ENCODE data around the gene ELAC2.

The ELAC2 gene

DNA sequence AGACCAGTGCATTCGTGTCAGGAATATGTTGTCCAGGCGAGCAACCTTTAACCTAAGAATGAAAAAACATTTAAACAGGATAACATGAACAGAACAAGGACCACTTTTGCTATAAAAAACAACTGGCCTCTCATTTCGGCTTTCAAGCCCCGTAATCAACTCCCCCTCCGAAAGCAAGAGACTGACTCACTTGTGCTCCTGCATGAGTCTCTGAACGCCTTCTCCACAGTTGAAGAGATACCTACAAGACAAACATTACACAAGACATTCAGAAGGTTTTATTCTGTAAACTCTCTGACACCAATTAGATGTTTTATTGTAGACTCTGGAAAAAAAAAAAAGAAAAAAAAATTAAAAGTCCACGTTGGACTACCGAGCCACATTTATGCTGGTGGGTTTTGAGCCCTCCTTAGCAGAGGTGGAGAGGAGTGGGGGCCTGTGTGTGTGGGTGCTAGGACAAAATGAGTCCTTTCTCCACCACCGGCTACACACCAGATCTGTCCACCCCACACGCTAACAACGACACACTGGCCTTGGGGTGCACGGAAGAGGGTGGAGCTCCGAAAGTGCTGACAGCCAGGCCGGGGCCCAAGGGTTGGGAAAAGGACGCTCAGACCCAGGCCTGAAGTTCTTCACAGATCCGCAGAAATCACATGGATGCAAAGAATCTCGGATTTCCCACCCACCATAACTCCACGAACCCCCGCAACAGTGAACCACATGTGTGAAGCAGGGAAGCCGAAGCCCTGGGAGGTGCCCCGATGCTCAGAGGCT, 759 bp downstream of the ELAC2 start:
- no peak for DNase-seq

DNA sequence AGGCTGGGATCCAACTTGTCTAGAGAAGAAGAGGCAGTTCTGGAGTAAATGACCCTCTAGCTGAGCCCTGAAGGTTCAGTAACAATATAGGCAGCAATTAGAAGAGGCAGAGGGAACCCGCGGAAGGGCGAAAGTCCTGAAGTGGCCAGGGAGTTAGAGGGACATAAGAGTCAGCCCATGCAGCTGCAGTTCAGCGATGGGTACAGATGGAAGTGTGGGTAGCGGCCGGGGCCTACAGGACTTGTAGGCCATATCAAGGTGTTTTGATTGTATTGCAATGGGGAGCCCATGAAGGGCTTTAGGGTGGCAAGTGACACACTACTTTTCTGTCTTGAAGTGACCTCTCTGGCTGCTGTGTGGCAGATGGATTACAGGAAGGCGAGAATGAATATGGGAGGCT, 3.0 kb downstream of the ELAC2 start:
- DNase-seq, result no peak

DNA sequence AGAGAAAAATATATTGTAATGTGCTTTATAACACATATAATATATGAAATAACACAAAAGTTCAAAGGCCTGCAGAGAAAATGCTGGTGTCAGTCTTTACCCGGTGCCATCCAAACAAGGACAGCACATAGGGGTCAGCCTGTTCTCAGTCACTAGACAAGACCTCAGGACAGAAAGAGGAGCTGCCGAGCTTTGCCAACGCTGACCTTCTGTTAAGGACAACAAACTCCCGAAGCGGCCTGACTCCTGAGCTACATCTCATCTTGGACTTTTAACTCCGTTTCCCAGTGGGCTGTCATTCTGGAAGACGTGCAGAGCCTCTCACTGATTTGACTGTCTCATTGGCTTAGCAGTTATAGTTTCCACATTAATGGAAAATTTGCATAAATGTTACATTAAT, 6.9 kb downstream of the ELAC2 start:
- DNase-seq, result no peak

DNA sequence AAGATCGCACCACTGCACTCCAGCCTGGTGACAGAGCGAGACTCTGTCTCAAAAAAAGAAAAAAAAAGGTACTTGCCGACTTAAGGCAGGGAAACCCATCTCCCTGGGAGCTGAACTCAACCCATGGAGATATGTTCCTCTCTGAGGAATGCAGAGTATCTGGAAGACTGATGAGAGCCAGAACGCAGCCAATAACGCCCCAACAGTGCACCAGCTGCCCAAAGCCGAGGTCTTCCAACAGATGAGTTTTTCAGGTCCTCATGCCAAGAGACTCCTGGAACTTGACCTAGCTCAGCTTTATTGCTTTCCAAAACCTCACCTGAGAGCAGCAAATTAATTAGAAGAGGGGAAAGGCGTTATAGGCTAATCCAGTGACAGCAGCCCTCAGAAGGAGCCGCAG, 9.4 kb downstream of the ELAC2 start:
- DNase-seq, result no peak

DNA sequence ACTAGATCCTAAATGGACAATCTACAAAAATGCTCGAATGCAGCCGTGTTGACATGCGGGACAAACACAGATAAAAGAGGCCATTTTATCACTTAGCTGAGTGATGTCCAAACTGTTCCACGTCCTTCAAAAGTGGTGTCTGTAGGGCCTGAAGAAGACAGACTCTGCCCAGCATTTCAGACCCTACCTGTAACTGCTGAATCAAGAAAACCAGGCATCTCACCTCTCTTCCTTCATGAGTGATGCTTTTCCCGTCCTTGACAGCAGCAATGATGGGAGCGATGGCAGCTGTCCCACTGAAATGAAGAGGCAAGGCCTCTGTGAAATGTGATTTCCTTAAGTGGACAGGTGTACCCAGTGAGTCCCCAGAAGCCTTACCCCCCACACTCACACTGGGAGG, 12.3 kb downstream of the ELAC2 start:
- no peak for DNase-seq

DNA sequence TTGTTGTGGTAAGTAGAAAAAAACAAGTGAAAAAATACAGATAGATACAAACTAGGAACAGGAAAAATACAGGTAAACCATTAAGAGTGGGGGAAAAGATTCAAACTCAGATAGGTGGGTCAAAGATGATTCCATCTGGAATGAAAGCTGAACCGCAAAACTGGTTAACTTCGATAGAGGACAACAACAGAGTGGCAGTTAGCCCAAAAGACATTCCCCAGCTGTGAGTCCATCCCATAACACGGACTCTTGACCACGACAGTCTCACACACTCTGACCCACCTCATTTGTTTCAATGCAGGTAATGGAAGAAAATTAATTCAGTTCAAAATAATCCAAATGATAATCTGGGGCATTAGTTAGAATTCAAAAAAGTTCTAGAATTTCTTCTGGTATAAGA, 13.5 kb downstream of the ELAC2 start:
- DNase-seq, result no peak

DNA sequence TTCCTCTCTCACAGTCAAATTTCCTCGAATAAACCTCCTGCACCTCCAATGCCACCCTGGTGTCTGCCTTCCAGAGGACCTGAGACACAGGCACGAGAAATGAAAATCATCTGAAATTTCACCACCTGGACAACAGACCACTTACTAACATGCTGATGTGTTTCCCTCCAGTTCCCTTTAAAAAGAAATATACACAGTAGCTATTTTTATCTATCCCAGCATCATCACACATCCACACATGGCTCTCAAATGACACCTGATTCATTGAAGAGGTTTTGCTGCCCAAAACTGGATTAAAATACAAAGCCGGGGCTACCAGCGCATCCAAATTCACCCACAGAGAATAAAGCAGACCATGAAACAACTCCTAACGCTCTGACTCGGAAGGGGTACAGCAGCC, 13.9 kb downstream of the ELAC2 start:
- DNase-seq, result no peak

DNA sequence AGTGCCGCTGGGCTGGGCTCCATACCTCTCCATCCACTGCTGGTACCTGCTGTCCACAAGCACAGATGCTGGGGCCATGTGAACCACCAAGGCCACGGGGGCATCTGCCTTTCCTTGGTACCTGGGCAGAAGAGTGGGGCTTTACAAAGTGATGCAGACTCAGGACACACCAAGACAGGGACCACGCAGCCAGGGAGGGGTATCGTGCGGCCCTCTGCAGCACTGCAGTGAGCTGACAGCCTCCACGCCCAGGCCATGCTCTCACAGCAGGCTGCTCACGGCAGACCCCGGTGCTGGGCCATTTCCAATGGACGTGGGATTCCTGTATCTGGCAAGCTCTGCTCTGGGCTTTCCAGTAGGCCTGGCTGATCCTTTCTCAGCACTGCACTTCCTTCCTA, 14.4 kb downstream of the ELAC2 start:
- DNase-seq, result no peak

DNA sequence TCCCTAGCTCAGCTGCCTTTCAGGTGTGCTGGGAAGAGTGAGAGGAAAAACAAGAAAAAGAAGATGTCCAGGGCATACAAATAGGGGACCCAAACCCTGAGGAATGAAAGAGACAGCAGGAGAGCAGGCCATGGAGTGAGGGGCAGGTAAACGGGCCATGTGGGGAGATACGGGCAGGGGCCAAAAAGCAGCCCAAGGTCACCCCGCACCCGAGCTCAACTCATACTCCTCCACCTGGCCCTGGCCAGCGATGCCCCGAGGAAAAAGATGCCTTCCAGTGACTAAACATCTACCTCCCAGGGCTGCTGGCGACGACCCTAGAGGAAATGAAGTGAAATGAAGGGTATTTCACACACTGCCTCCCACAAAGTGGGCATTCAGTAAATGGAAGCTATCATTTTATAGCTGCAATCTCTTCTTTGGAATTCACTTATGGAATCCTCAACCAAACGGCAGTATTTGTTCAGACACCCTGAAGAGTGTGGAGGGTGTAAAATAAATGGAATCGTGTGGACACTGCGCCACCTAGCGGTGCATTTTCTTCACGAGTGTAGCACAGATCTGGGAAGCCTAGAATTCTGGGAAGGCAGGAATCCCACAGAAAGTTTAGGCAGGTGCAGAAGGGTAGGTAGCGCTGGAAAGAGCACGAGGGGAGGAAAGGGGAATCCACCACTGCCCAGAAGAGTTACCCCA, 14.9 kb downstream of the ELAC2 start:
- no peak for DNase-seq

DNA sequence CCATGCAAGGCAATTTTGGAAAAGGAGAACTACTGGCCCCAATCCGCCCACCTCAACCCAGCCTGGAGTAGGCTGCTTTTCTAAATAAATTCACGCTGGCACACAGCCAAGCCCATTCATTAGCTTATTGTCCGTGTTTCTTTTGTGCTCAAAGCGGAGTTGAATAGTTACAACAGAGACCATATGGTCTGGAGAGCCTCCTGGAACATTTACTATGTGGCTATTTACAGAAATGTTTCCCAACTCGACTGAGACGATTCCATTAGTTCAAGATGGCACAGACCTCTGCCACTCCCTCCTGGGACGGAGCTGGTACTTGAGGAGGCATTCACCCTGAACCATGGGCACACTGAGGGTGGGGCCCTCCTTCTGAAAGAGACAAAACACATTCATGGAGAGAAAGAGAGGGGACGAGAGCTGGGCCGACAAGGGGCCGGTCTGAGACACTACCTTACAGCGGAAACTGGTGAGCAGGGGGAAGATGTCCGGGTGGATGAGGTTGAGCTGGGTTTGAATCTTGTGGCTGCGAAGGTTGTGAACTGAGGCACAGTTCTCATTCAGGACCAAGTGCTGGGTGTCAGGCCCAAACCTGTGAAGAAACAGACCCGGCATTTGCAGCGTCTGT, 15.7 kb downstream of the ELAC2 start:
- no peak for DNase-seq

DNA sequence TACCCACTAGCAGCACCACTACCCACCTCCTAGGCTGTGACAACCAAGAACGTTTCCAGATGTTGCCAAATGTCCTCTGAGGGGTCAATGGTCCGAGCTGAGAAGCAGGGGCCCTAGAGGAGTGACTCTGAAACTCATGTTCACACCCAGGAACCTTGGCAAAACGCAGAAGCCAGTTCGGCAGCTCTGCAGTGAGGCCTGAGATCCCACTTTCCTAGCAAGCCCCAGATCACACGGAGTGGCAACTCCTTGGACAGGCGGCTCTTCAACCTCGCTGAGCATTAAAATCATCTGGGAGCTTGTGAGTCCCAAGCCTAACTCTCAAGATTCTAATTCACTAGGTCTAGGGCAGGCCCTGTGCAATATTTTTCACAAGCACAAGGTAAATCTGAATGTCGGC, 17.3 kb downstream of the ELAC2 start:
- no peak for DNase-seq

DNA sequence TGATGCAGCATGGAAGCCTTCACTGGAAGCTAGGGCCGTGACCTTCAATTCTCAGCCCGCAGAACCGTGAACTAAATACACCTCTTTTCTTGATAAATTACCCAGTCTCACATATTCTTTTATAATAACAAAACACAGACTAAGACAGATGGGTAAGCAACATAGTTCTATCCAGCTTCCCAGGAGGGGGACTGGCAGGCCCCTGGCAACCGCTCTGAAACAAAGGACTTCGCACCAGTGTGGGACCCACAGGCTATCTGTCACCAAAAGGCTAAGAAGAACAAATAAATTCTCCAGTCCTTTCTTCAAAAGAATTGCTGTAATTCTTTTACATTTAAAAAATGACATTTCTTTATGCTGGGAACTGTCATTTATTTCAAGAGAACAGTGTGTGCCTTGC, 19.0 kb downstream of the ELAC2 start:
- no peak for DNase-seq

DNA sequence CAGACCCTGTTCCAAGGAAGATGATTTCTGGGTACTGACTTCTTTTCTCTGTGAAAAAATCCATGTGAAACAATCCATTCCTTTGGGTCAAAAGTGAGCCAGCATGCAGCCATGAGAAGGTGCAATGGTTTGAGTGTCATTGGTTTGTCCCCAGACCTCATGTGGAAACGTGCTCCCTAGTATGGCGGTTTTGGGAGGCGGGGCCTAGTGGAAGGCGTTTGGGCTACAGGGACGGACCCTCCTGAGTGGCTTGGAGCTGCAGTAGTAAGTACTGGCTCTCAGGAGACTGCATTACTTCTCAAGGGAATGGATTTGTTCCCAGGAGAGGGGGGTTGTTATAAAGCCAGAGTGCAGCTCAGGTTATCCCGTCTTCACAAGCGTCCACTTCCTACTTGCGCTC, 19.4 kb downstream of the ELAC2 start:
- DNase-seq, result no peak

DNA sequence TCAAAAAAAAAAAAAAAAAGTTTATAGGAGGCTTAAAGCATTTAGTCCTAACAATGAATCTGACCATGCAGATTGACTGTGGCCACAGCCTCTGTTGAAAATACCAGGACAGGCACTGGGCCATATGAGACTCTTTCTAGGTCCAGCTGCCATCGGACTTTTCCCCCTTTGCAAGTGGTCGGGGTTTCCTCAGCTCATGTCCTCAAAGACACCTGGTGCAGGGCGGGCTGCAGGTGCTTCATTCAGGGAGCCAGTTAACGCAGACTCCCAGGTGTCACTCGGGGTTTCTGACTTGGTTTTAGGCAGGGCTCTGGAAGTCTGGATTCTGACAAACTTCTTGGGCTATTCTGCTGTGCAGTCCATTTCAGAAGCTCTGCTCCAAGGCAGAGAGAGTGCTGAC, 20.9 kb downstream of the ELAC2 start:
- DNase-seq, result no peak

DNA sequence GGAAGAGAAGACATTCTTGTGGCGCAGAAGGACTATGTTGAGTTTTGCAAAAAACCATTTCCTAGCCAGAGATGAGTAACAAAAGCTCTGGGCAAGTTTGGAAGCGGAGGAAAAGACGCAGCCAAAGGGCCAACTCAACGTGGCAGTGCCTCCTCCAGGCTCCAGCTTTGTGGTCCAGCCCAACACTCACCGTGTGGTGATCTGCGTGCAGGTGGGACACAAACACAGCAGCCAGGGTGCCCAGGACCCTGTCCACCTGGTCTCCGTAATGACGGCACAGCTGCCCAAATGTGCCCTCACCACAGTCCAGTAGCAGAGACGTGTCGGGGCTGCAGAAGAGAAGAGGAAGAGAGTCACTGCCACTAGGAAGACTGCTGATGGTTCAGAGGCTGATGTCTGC, 21.5 kb downstream of the ELAC2 start:
- no peak for DNase-seq

DNA sequence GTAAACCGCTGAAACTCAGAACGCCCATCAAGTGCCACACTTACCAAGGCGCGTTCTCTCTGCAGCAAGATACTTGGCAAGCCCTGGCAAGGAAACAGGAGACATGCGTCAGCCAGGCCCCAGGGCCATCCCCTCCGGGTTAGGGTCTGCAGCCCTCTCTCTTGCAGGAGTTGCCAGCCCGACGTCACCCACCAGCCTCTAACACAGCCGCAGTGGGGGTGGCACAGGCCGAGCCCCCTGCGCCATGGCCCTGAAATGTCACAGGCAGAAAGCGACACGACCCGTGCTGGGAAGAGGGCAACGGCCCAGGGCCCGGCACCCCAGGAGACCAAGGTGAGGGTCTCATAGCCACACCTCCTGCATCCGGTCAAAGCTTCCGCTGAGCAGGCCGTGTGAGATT, 21.9 kb downstream of the ELAC2 start:
- no peak for DNase-seq

DNA sequence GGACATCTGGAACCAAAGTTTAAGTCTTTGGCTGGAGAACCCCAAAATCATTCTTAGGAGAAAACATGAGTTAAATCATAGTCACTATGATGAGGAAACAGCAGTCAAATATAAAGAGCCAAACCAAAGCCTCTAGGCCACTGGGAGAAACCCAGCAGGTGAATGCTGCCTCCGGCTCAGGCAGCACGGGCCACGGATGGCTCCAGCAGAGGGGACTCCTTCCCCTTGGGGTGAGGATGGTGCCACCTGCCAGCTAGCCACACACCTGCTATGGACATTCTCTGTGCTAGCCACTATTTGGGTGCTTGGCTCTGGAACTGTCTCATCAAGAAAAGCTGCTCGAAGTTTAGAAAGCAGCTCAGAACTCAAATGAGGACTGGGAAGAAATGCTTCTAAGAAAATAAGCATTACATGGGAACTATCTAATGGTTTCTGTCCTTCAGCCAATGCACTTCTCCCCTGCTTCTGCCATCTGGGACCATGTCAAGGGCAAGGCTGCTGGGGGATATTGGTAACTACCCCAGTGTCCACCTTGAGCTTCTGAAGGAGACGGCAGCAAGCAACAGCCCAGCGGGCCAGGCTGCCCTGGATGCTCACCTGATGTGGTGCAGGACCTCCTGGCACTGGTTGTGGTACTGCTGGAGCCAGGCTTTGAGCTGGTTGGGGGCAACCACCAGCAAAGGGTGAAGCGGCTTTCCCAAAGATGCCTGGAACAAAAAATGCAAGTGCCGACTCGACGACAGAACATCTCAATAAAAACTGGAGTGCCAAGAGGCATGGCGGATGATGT, 22.5 kb downstream of the ELAC2 start:
- no peak for DNase-seq

DNA sequence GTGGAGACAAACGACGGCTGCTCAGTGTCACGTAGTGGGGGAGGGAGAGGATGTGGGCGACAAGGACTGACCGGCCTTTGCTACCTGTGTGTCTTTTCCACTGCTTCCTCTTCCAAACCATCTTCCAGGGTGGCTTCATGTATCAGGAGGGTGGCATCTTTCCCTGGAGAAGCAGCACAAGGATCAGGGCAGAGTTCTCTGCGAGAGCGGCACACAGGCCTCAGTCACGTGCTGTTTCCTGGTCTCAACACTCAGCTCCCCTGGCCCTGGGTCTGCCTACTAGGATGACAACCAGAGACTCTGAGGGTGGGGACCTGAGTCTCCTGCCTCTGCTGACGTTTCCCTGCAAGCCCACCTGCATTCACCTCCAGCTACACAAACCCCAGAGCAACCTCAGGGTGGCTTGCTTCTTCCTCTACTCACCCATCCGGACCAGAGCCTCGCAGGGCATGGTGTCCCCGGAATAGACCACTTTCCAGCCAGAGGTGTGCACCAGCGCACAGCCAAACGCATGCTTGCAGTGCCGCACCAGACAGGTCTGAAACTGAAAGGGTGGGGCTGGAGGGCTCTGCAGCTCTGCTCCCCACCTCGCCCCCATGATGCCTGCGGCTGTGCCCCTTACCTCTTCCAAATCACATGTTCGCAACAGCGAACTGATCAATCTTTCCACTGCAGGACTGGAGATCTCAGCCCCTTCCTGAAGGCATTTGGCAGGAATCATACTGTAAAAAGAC, 23.3 kb downstream of the ELAC2 start:
- DNase-seq, result no peak

DNA sequence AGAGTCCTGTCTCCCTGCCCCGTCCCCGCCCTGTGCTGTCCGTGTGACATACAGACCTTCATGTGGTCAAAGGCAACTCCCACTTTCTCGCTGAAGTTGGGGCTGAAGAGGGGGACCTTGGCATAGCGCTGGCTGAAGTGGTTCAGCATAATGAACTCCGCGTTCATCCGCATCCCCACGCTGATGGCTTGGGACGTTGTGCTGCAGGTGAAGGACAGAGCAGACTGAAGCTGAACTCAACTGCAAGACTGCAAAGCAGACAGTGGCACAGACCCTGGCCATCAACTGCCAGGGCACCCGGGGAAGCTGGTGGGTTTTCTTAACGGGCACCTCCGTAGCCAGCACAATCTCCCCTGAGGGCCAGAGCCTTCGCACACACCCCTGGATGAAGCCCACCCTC, 24.2 kb downstream of the ELAC2 start:
- DNase-seq, result no peak

DNA sequence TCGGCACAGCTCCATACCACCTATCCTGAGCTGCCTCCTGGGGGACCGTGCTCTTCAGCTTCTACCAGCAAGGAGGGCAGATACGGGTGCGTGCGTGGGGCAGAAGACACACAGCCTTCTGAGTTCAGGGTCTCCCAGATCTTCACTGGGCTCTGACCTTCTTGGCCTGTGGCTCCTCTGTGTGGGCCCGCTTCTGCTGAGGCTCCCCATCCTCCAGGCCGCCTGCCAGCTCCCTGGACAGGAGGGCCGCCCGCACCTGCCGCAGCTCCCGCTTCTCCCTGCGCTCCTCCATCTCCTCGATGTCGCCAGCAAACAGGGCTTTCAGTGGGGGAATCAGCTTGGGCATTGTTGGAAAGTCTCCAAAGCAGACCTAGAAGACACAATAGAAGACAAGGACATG, 25.2 kb downstream of the ELAC2 start:
- no peak for DNase-seq

DNA sequence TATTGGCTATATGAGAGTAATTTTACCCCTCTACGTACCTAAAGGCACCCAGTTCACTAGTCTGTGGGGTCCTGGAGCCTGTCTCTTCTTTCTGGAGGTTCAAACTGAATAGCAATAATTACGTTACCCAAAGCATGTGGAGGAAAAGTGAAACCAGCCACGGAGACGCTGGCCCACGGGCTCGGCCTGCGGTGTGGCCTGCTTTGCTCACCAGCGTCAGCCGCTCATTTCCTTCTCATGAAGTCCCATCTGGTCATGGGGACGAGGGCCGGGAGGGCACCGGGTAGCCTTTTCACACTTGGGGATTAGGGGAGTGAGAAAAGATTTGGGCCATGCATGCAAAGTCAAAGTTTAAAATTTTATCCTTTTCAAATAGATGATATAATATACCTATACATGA, 26.9 kb downstream of the ELAC2 start:
- DNase-seq, result no peak

DNA sequence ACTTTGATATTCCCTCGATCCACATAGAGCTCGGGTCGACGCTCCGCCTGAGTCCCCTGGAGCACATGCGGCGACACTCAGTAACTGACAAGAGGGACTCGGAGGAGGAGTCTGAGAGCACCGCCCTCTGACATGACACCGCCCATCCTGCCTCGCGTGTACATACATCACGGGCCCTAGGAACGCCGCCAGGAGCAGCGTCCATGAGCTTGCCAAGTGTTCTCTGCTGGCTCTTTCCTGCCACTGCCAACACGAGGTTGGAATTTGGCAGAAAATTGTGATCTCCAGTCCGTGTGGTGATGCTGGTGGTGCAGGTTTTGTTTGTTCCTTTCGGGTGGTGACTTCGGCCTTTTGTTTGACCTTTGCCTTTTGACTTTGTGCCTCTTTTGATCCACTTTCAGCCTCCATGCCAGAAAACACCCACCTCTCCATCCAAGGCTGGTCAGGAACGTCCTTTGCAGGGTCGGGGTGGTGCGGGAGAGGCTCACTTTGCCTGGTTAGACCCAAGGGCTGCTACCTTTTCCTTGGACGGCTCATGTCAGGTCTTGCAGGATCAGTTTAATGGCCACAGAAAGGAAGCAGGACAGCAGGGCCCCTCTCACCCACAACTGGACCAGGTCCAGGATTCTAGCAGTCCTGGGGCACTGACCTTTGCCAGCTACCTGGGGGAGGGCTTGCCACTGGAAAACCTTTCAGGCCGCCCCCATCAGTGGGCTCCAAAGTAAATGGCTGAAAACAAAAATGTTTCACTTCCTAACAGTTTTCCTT, 27.6 kb downstream of the ELAC2 start:
- DNase-seq, result no peak

Data from NCI-H1436 treated with DMSO at 0.1 percent for 48 hours (cell line).